D721Med (cell line): ENCODE measurements around the gene DTL.
A peak's percentile ranks its signal among the peaks of the same experiment; 100 is the strongest.
"Not testable (repeated sequence)": the region's sequence is repeated elsewhere in the genome, so short reads cannot be mapped to it uniquely, and the experiment has no call there.

Experiments used
- DNase-seq: peaks from one replicate; pipeline ENCODE4 v3.0.0; 2011; ENCODE audit warnings: low spot score; ENCODE audit not compliant: insufficient read length
- FAIRE-seq: peaks from 2 replicates; lab custom pipeline; 2011; peaks lifted over from hg19 to GRCh38; lab: Jason Lieb, UNC
- CTCF ChIP-seq: IDR thresholded peaks from 2 replicates; pipeline ENCODE4 v1.5.1; 2012; ENCODE audit warnings: mild to moderate bottlenecking, control low read depth; ENCODE audit not compliant: insufficient read depth; ENCODE audit errors: missing control alignments

Gene DTL

DNA sequence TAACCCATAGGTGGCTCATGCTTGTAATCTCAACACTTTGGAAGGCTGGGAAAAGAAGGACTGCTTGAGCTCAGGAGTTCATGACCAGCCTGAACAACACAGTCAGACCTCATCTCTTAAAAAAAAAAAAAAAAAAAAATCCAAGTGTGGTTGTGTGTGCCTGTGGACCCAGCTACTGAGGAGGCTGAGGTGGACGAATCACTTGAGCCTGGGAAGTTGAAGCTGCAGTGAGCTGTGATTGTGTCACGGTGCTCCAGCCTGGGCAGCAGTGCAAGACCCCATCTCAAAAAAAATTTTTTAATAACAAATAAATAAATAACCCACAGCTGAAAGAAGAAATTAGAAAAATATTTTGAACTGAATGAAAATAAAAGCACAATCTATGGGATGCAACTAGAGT is 14.0 kb upstream of the DTL start:
- no peak for FAIRE-seq
- no peak for TF ChIP-seq CTCF

DNA sequence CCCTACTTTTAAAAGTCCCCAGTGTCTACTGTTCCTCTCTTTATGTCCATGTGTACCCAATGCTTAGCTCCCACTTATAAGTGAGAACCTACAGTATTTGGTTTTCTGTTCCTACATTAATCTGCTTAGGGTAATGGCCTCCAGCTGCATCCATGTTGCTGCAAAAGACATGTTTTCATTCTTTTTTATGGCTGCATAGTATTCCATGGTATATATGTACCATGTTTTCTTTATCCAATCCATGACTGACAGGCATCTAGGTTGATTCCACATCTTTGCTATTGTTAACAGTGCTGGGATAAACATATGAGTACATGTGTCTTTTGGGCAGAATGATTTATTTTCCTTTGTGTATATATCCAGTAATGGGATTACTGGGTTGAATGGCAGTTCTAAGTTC is 12.6 kb upstream of the DTL start:
- not testable (repeated sequence) for FAIRE-seq

More for the DNA sequence above, 14.0 kb upstream of the DTL start:
- DNase-seq, result no peak

GRCh38 chr1:212024469-212025149 is 10.9 kb upstream of the DTL start:
- FAIRE-seq (no peak), DNase-seq (no peak)
- TF ChIP-seq CTCF, result no peak

More for the DNA sequence above, 12.6 kb upstream of the DTL start:
- DNase-seq, result not testable (repeated sequence)

DNA sequence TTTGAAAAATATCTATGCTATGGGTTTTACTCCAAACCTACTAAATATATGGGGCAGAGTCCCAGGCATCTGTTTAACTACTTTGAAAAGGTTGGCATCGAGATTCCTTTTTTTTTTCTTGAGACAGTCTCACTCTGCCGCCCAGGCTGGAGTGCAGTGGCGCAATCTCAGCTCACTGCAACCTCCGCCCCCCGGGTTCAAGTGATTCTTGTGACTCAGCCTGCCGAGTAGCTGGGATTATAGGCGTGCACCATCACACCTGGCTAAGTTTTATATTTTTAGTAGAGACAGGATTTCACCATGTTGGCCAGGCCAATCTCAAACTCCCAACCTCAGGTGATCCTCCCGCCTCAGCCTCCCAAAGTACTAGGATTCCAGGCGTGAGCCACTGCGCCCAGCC is 7.8 kb upstream of the DTL start:
- FAIRE-seq, DNase-seq: not testable (repeated sequence)

- no peak for DNase-seq
- no peak for TF ChIP-seq CTCF
- FAIRE-seq, result peak; percentile 48
Measured at GRCh38 chr1:212030936-212031528, 4.5 kb upstream of the DTL start.

GRCh38 chr1:212034516-212035122 is 929 bp upstream of the DTL start:
- TF ChIP-seq CTCF, result no peak
- FAIRE-seq (no peak), DNase-seq (no peak)

DNA sequence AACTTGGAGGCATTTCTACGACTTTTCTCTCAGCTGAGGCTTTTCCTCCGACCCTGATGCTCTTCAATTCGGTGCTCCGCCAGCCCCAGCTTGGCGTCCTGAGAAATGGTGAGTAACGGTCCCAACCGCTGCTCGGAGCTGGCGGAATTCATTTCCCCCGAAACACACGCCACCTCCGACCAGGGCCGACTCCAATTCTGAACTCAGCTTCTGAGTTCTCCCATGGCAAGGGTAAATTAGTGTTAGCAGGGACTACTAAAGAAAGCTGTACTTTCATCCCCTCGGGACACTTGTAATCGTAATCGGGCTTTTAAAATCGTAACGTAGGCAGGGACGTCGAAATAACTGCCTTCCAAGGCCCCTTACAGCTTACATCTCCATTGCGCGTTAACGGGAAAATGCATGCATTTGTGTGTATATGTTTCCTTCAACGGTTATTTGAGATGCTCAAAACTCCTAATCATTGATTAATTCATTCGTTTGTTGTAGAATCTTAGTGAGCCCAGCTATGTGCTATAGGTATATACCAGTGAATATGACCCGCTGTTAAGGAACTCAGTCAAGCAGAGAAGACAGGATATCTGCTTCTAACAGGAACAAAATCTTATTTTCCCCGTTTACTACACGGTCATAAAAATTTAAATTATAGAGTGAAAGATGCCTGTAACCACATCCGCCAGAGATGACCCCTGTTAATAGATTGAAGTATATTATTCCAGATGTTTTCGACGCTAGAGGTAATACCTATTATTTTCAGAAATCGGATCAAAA is 472 bp downstream of the DTL start:
- FAIRE-seq (no peak), DNase-seq (no peak)
- no peak for TF ChIP-seq CTCF

GRCh38 chr1:212037900-212038299 is 2.4 kb downstream of the DTL start:
- FAIRE-seq (no peak), DNase-seq (no peak)
- no peak for TF ChIP-seq CTCF
